Suprapubic skin (tissue), 4 donors: ENCODE data around the gene CUL7. TPM values are rescaled to one million over a fixed set of nuclear protein-coding genes. Genes with fewer than 3 reads are reported as not detected.

Source experiments
- DNase-seq, 2 donors: peaks; one replicate each; pipeline ENCODE4 v3.0.0-alpha.2; 2019; ENCODE audit warnings: low spot score in 2 of 2
- H3K27ac ChIP-seq: fragments of 200-600 bp; sonication (generic); one replicate; pipeline ENCODE4 v1.5.1; 2019
- H3K27me3 ChIP-seq: fragments of 200-600 bp; sonication (generic); one replicate; pipeline ENCODE4 v1.5.1; 2019
- H3K36me3 ChIP-seq: fragments of 200-600 bp; sonication (generic); one replicate; pipeline ENCODE4 v1.5.1; 2019
- H3K4me1 ChIP-seq: fragments of 200-600 bp; sonication (generic); one replicate; pipeline ENCODE4 v1.5.1; 2019
- H3K4me3 ChIP-seq: fragments of 200-600 bp; sonication (generic); one replicate; pipeline ENCODE4 v1.5.1; 2019; ENCODE audit warnings: mild to moderate bottlenecking
- H3K9me3 ChIP-seq: fragments of 200-600 bp; sonication (generic); one replicate; pipeline ENCODE4 v1.5.1; 2019
- EP300 ChIP-seq: sonication (generic); formaldehyde crosslinking; IDR thresholded peaks from one replicate; pipeline ENCODE4 v1.6.1; 2017; ENCODE audit warnings: antibody characterized with exemption
- POLR2A ChIP-seq, 2 donors: fragments of 450-650 bp; IDR thresholded peaks; one replicate each; pipeline ENCODE4 v1.6.1; 2017; ENCODE audit warnings: antibody characterized with exemption in 2 of 2, mild to moderate bottlenecking in 2 of 2, moderate library complexity in 2 of 2
- POLR2AphosphoS5 ChIP-seq, 3 donors: sonication (generic); formaldehyde crosslinking; IDR thresholded peaks; one replicate each; pipeline ENCODE4 v1.6.1; 2017; ENCODE audit warnings: antibody characterized with exemption in 3 of 3
- WGBS: methylation state at CpG from one replicate; pipeline ENCODE4 v1.1.5; 2018; 5-methylcytosine and 5-hydroxymethylcytosine counted together
- total RNA-seq, 4 donors: library from RNA; depleted of rRNA; stranded (reverse); fragments of >200 nt; gene quantifications; one replicate each; pipeline ENCODE4 v1.1.0, GENCODE V29; 2016
- TF ChIP-seq, protein P1 (sequence below), 2 donors: fragments of 200-600 bp in 1 of 2; fragments of 450-650 bp in 1 of 2; sonication (generic) in 1 of 2; IDR thresholded peaks; one replicate each; pipeline ENCODE4 v1.5.1; 2016 to 2019; ENCODE audit warnings: antibody characterized with exemption in 2 of 2, mild to moderate bottlenecking in 1 of 2, moderate library complexity in 1 of 2

The CUL7 gene
- total RNA-seq, 4 donors from 2014 or later, result 12.3 to 22.2 (median 15.5) TPM

DNA sequence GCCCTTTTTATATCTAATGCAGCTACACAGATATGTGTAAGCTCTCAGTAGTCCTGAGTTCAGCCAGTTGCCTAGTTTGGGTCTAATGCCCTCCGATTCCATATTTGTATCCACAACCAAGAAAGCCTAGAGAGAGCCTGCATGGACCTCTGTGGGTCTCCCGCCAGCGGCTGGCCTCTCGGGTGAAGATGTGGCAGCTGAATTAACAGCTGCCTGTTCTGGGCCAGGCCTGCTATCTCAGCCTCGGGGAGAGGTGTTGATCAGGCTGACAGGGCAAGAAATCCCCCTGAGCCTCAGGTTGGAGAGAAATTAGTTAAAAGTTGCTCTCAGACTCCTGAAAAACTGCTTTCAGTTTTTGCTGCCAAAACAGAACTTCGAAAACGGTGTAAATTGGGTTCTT is 42.3 kb upstream of the CUL7 start:
- H3K4me3 ChIP-seq, result no peak overlapping the region

DNA sequence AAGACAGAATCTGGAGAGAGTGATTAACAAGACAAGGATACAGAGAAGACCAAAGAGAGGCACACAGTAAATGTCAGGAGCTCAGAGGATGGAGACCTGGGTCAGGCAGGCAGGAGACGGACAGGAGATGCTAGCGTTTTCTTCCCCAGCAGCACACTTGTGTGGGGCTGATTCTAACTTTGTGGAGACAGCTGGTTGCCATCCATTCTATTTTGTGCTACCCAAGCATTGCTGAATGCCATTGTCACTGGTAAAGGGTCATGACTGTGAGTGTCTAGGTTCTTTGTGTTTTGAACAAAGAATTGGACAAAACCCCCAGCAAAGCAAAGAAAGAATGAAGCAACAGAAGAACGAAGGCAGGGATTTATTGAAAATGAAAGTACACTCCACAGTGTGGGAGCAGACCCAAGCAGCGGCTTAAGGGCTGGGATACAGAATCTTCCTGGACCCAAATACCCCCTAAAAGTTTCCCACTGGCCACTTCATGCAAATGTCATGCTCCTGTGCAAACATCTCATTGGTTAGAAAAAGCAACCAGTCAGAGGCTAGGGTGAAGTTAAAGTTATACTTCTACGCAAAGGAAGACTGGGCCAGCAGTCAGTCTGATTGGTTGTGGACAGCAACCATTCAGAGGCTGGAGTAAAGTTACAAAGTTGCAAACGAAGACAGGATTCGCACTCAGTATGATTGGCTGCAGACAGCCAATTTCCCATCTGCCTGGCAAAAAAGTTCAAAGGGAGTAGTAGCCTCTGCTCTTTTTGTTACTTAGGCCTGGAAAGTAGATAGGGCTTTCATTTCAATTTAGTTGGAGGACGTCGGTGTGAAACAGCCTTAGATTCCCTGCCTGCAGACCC is 40.0 kb upstream of the CUL7 start:
- WGBS, result 35% methylated on average over 9 of the region's 9 CpGs
- no peaks in the 10 kb centered on the region for H3K9me3 ChIP-seq
- no peaks in the 10 kb centered on the region for H3K36me3 ChIP-seq
- TF ChIP-seq EP300, result no peak
- TF ChIP-seq, protein P1, sequence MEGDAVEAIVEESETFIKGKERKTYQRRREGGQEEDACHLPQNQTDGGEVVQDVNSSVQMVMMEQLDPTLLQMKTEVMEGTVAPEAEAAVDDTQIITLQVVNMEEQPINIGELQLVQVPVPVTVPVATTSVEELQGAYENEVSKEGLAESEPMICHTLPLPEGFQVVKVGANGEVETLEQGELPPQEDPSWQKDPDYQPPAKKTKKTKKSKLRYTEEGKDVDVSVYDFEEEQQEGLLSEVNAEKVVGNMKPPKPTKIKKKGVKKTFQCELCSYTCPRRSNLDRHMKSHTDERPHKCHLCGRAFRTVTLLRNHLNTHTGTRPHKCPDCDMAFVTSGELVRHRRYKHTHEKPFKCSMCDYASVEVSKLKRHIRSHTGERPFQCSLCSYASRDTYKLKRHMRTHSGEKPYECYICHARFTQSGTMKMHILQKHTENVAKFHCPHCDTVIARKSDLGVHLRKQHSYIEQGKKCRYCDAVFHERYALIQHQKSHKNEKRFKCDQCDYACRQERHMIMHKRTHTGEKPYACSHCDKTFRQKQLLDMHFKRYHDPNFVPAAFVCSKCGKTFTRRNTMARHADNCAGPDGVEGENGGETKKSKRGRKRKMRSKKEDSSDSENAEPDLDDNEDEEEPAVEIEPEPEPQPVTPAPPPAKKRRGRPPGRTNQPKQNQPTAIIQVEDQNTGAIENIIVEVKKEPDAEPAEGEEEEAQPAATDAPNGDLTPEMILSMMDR (IDR thresholded peaks at IDR 0.05), result no peak
- TF ChIP-seq POLR2AphosphoS5 (IDR thresholded peaks at IDR 0.05), result peak in 1 of 3 donors; percentile 10
- no peak for DNase-seq
- H3K27me3 ChIP-seq, result no peaks in the 10 kb centered on the region
- H3K27ac ChIP-seq, result peak overlapping the region; percentile 62
- H3K4me3 ChIP-seq, result peak overlapping the region; percentile 45
- peaks cover 70% of the 10 kb centered on the region for H3K4me1 ChIP-seq

More for the DNA sequence above, 42.3 kb upstream of the CUL7 start:
- Histone ChIP-seq H3K36me3 (no peaks in the 10 kb centered on the region), H3K4me1 (peaks cover 48% of the 10 kb centered on the region), H3K27ac (peak overlapping the region; percentile 78), H3K27me3 (no peaks in the 10 kb centered on the region), H3K9me3 (no peaks in the 10 kb centered on the region)
- DNase-seq, result no peak
- no peak for TF ChIP-seq POLR2AphosphoS5 (IDR thresholded peaks at IDR 0.05)
- TF ChIP-seq POLR2A (IDR thresholded peaks at IDR 0.05), result no peak
- TF ChIP-seq, protein P1 (IDR thresholded peaks at IDR 0.05), result no peak
- TF ChIP-seq EP300, result no peak
- WGBS, result 39% methylated on average over 7 of the region's 7 CpGs

DNA sequence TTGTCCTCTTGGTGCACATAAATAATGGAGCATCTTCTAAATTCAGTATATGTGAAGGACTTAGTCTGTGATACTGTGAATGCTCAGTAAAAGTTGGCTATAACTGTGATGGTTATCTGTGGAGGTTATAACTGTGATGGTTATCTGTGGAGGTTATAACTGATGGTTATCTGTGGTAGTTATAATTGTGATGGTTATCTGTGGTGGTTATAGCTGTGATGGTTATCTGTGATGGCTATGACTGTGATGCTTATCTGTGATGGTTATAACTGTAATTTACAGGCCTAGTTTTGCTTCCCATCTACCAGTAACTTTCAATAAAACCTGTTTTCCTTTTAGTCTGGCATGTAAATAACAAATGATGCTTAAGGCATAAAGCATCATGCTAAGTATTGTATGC is 39.0 kb upstream of the CUL7 start:
- peaks cover 80% of the 10 kb centered on the region for H3K4me1 ChIP-seq
- H3K9me3 ChIP-seq, result no peaks in the 10 kb centered on the region
- no peak overlapping the region for H3K4me3 ChIP-seq
- no peak overlapping the region for H3K27ac ChIP-seq
- DNase-seq, result no peak
- no peaks in the 10 kb centered on the region for H3K36me3 ChIP-seq
- H3K27me3 ChIP-seq, result no peaks in the 10 kb centered on the region
- TF ChIP-seq EP300 (no peak), POLR2AphosphoS5 (IDR thresholded peaks at IDR 0.05) (no peak), POLR2A (IDR thresholded peaks at IDR 0.05) (no peak)
- TF ChIP-seq, protein P1 (IDR thresholded peaks at IDR 0.05), result no peak

DNA sequence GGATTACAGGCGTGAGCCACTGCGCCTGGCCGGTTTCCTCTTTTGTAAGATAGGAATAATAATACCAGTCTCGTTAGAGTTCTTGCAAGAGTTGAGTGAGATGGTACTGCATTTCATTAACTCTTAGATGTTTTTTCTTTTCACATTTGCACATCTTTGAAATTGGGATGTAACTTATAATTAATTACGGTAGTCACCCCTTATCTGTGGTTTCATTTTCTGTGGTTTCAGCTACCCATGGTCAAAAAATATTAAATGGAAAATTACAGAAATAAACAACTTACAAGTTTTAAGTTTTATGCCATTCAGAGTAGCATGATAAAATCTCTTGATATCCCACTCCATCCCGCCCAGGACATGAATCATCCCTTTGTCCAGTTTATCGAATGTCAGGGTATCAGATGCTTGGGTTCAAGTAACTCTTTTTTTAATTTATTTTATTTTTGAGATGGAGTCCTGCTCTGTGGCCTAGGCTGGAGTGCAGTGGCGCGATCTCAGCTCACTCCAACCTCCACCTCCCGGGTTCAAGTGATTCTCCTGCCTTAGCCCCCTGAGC is 37.9 kb upstream of the CUL7 start:
- H3K4me1 ChIP-seq, result peaks cover 77% of the 10 kb centered on the region
- no peak overlapping the region for H3K4me3 ChIP-seq
- no peak for DNase-seq
- WGBS, result 79% methylated on average over 10 of the region's 10 CpGs
- no peaks in the 10 kb centered on the region for H3K9me3 ChIP-seq
- TF ChIP-seq POLR2AphosphoS5 (IDR thresholded peaks at IDR 0.05) (no peak), EP300 (no peak), POLR2A (IDR thresholded peaks at IDR 0.05) (no peak)
- TF ChIP-seq, protein P1 (IDR thresholded peaks at IDR 0.05), result no peak
- no peaks in the 10 kb centered on the region for H3K27me3 ChIP-seq
- H3K36me3 ChIP-seq, result no peaks in the 10 kb centered on the region
- H3K27ac ChIP-seq, result peak overlapping the region; percentile 80

DNA sequence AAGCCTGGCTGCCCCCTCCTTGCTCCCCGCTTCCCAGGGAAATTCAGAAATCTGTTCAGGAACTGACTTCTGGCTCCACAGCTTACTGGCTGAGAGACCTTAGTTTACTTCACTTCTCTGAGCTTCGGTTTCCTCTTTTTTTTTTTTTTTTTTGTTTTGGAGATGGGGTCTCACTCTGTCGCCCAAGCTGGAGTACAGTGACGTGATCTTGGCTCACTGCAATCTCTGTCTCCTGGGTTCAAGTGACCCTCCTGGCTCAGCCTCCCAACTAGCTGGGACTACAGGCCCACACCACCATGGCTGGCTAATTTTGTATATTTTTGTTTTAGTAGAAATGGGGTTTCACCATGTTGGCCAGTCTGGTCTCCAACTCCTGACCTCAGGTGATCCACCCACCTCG is 37.4 kb upstream of the CUL7 start:
- Histone ChIP-seq H3K27me3 (no peaks in the 10 kb centered on the region), H3K36me3 (no peaks in the 10 kb centered on the region), H3K9me3 (no peaks in the 10 kb centered on the region), H3K4me3 (no peak overlapping the region), H3K4me1 (peaks cover 72% of the 10 kb centered on the region), H3K27ac (peak overlapping the region; percentile 80)
- no peak for TF ChIP-seq POLR2AphosphoS5 (IDR thresholded peaks at IDR 0.05)
- no peak for TF ChIP-seq EP300
- TF ChIP-seq POLR2A (IDR thresholded peaks at IDR 0.05), result no peak
- TF ChIP-seq, protein P1 (IDR thresholded peaks at IDR 0.05), result no peak
- no peak for DNase-seq
- WGBS, result 68% methylated on average over 5 of the region's 5 CpGs
